ENCODE data around the gene SULT1A2.

SULT1A2 gene

GRCh38 chr16:28587386-28587785, 9.5 kb downstream of the SULT1A2 start:
- no peak for DNase-seq (ENCODE audit: extremely low read depth, low read depth)
- TF ChIP-seq CTCF (IDR thresholded peaks at IDR 0.05; ENCODE audit: low read depth, low read length, missing control alignments) = no peak
- H3K4me3 ChIP-seq (replicated peaks; ENCODE audit: low read depth, low read length) = no peak overlapping the region

GRCh38 chr16:28586466-28586865, 10.4 kb downstream of the SULT1A2 start:
- no peak for DNase-seq (ENCODE audit: extremely low read depth, low read depth)
- TF ChIP-seq CTCF (IDR thresholded peaks at IDR 0.05; ENCODE audit: low read depth, low read length, missing control alignments) = no peak
- H3K4me3 ChIP-seq (replicated peaks; ENCODE audit: low read depth, low read length) = no peak overlapping the region

GRCh38 chr16:28585674-28586073, 11.2 kb downstream of the SULT1A2 start:
- no peak overlapping the region for H3K4me3 ChIP-seq (replicated peaks; ENCODE audit: low read depth, low read length)
- no peak for TF ChIP-seq CTCF (IDR thresholded peaks at IDR 0.05; ENCODE audit: low read depth, low read length, missing control alignments)
- DNase-seq (ENCODE audit: extremely low read depth, low read depth) = no peak

- no peak for TF ChIP-seq CTCF (IDR thresholded peaks at IDR 0.05; ENCODE audit: low read depth, low read length, missing control alignments)
- H3K4me3 ChIP-seq (replicated peaks; ENCODE audit: low read depth, low read length) = no peak overlapping the region
- DNase-seq (ENCODE audit: extremely low read depth, low read depth) = no peak
Observed at GRCh38 chr16:28580726-28581315, 16.0 kb downstream of the SULT1A2 start.

- no peak for DNase-seq (ENCODE audit: extremely low read depth, low read depth)
- no peak for TF ChIP-seq CTCF (IDR thresholded peaks at IDR 0.05; ENCODE audit: low read depth, low read length, missing control alignments)
- H3K4me3 ChIP-seq (replicated peaks; ENCODE audit: low read depth, low read length) = no peak overlapping the region
Observed at GRCh38 chr16:28575446-28576109, 21.3 kb downstream of the SULT1A2 start.

GRCh38 chr16:28574925-28575324, 21.9 kb downstream of the SULT1A2 start:
- no peak for TF ChIP-seq CTCF (IDR thresholded peaks at IDR 0.05; ENCODE audit: low read depth, low read length, missing control alignments)
- DNase-seq (ENCODE audit: extremely low read depth, low read depth) = no peak
- no peak overlapping the region for H3K4me3 ChIP-seq (replicated peaks; ENCODE audit: low read depth, low read length)
